GM18907 (cell line): Measurements from ENCODE around the gene FBN2.

Source experiments
- ATAC-seq: cut with Tn5 transposase; IDR thresholded peaks from one replicate; pipeline ENCODE4 v1.9.1; 2021; ENCODE audit warnings: mild to moderate bottlenecking, moderate library complexity; ENCODE audit not compliant: unreplicated experiment

The FBN2 gene

GRCh38 chr5:128538000-128538249, at the start of gene FBN2:
Gene FBN2 (minus strand): TSS chr5:128538245. CDS start chr5:128537603, 642 bp downstream.
- no peak for ATAC-seq

- no peak for ATAC-seq
These were observed 49.2 kb upstream of the FBN2 start for GRCh38 chr5:128587275-128587674.

GRCh38 chr5:128586848-128587247, 48.8 kb upstream of the FBN2 start:
- no peak for ATAC-seq

- ATAC-seq = no peak
These were observed 41.6 kb upstream of the FBN2 start for GRCh38 chr5:128579639-128580038.

- no peak for ATAC-seq
These were observed 41.0 kb upstream of the FBN2 start for GRCh38 chr5:128579093-128579492.

- no peak for ATAC-seq
These were observed 36.0 kb upstream of the FBN2 start for GRCh38 chr5:128574041-128574440.

- no peak for ATAC-seq
These were observed 34.9 kb upstream of the FBN2 start for GRCh38 chr5:128572930-128573319.

GRCh38 chr5:128572051-128572929, 34.2 kb upstream of the FBN2 start:
- ATAC-seq = no peak

GRCh38 chr5:128566178-128566577, 28.1 kb upstream of the FBN2 start:
- no peak for ATAC-seq

- no peak for ATAC-seq
These were observed 21.6 kb upstream of the FBN2 start for GRCh38 chr5:128559300-128560297.

- no peak for ATAC-seq
These were observed 15.7 kb upstream of the FBN2 start for GRCh38 chr5:128553747-128554146.

- no peak for ATAC-seq
These were observed 13.4 kb upstream of the FBN2 start for GRCh38 chr5:128551476-128551875.

- ATAC-seq = no peak
These were observed 11.5 kb upstream of the FBN2 start for GRCh38 chr5:128549496-128549895.

GRCh38 chr5:128546658-128547281, 8.7 kb upstream of the FBN2 start:
- ATAC-seq = peak; percentile 57

- no peak for ATAC-seq
These were observed 3.3 kb upstream of the FBN2 start for GRCh38 chr5:128541385-128541784.

- ATAC-seq = no peak
These were observed 989 bp upstream of the FBN2 start for GRCh38 chr5:128539038-128539429.

- no peak for ATAC-seq
These were observed 399 bp upstream of the FBN2 start for GRCh38 chr5:128538250-128539037.

- ATAC-seq = no peak
These were observed 635 bp downstream of the FBN2 start for GRCh38 chr5:128537221-128537999.

GRCh38 chr5:128536254-128537220, 1.5 kb downstream of the FBN2 start:
- no peak for ATAC-seq
